ENCODE results near the gene HS6ST2. TPM values are rescaled to one million over a fixed set of nuclear protein-coding genes. Genes with fewer than 3 reads are reported as not detected.

Gene HS6ST2
- total RNA-seq, 1 donor from 2014 or later, result 1.1 TPM

- Mint-ChIP-seq H3K27me3 (ENCODE audit: unreplicated experiment) (peaks cover 4% of the 10 kb centered on the region), H3K4me1 (ENCODE audit: unreplicated experiment) (no peaks in the 10 kb centered on the region)
- no peak for TF ChIP-seq CTCF (IDR thresholded peaks at IDR 0.05; ENCODE audit: unreplicated experiment)
Observed at GRCh38 chrX:132668178-132668577, 290.3 kb downstream of the HS6ST2 start.

GRCh38 chrX:132665676-132666075 lies 292.8 kb downstream of the HS6ST2 start:
- Mint-ChIP-seq H3K27me3 (ENCODE audit: unreplicated experiment) (peaks cover 2% of the 10 kb centered on the region), H3K4me3 (ENCODE audit: unreplicated experiment) (no peak overlapping the region)
- TF ChIP-seq CTCF (IDR thresholded peaks at IDR 0.05; ENCODE audit: unreplicated experiment), result no peak

More at GRCh38 chrX:132668178-132668577, 290.3 kb downstream of the HS6ST2 start:
- Mint-ChIP-seq H3K4me3 (ENCODE audit: unreplicated experiment) (no peak overlapping the region), H3K9me3 (ENCODE audit: unreplicated experiment) (no peaks in the 10 kb centered on the region), H3K36me3 (ENCODE audit: low read depth, unreplicated experiment) (no peaks in the 10 kb centered on the region), H3K27ac (ENCODE audit: unreplicated experiment) (no peak overlapping the region)
- DNase-seq (ENCODE audit: low spot score), result no peak

DNA sequence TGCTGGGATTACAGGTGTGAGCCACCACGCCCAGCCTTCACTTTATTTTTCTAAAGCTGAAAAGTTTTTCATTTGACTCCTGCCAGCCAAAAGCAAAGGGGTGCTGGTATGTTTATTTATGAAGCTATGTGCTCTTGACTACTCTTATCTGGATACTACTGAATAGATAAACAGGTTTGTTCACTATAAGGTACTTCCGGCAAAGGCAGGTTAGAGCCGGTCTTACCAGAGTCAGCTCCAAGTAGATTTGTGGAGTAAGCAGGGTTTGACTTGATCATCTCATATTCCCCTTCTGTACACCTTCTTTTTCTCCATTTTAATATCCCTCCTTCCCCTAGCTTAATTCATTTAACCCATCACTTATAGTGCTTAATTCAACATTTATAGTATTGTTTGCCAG lies 294.2 kb downstream of the HS6ST2 start:
- DNase-seq (ENCODE audit: low spot score), result no peak
- TF ChIP-seq CTCF (IDR thresholded peaks at IDR 0.05; ENCODE audit: unreplicated experiment), result no peak
- Mint-ChIP-seq H3K9me3 (ENCODE audit: unreplicated experiment) (no peaks in the 10 kb centered on the region), H3K27ac (ENCODE audit: unreplicated experiment) (no peak overlapping the region), H3K36me3 (ENCODE audit: low read depth, unreplicated experiment) (no peaks in the 10 kb centered on the region), H3K4me3 (ENCODE audit: unreplicated experiment) (no peak overlapping the region), H3K4me1 (ENCODE audit: unreplicated experiment) (no peaks in the 10 kb centered on the region), H3K27me3 (ENCODE audit: unreplicated experiment) (peaks cover 2% of the 10 kb centered on the region)

More at GRCh38 chrX:132665676-132666075, 292.8 kb downstream of the HS6ST2 start:
- Mint-ChIP-seq H3K27ac (ENCODE audit: unreplicated experiment) (no peak overlapping the region), H3K9me3 (ENCODE audit: unreplicated experiment) (no peaks in the 10 kb centered on the region), H3K36me3 (ENCODE audit: low read depth, unreplicated experiment) (no peaks in the 10 kb centered on the region), H3K4me1 (ENCODE audit: unreplicated experiment) (no peaks in the 10 kb centered on the region)
- DNase-seq (ENCODE audit: low spot score), result no peak

DNA sequence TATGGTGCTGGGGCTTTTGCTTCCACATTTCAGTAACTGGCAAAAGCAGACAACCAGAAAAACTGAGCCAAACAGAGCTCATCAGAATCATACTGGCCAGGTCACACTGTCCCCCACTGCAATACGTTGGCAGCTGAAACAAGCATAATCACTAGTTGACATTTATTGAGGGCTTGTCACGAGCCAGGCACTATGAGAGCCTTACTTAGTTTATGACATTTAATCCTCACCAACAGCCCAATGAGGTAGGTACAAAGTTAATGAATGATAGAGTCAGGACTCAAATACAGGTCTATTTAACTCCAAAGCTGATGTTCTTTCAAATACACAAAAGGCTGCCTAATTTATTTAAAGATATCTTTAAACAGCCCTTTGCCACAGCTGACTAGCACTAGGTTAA lies 295.6 kb downstream of the HS6ST2 start:
- Mint-ChIP-seq H3K4me3 (ENCODE audit: unreplicated experiment) (no peak overlapping the region), H3K27ac (ENCODE audit: unreplicated experiment) (no peak overlapping the region), H3K9me3 (ENCODE audit: unreplicated experiment) (no peaks in the 10 kb centered on the region), H3K27me3 (ENCODE audit: unreplicated experiment) (no peaks in the 10 kb centered on the region), H3K36me3 (ENCODE audit: low read depth, unreplicated experiment) (no peaks in the 10 kb centered on the region), H3K4me1 (ENCODE audit: unreplicated experiment) (no peaks in the 10 kb centered on the region)
- no peak for DNase-seq (ENCODE audit: low spot score)
- TF ChIP-seq CTCF (IDR thresholded peaks at IDR 0.05; ENCODE audit: unreplicated experiment), result no peak

DNA sequence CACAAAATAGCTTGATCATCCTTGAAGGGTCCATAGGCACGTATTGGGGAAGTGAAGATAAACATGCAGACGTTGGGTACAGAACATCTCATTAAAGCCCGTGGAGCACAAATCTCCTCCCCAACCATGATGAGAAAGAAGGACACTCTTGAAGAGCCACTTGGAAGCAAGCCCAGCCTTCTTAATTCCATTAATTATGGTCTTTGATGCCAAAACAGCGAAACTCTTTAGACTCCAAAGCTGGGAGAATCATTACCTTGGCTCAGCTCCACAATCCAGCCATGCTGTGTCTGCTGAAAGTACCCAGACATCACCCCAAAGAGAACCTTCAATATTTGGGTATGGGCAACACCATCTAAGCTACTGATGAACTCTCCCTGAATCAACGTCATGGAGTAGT lies 300.6 kb downstream of the HS6ST2 start:
- Mint-ChIP-seq H3K4me3 (ENCODE audit: unreplicated experiment) (no peak overlapping the region), H3K27ac (ENCODE audit: unreplicated experiment) (no peak overlapping the region), H3K27me3 (ENCODE audit: unreplicated experiment) (no peaks in the 10 kb centered on the region), H3K9me3 (ENCODE audit: unreplicated experiment) (no peaks in the 10 kb centered on the region), H3K36me3 (ENCODE audit: low read depth, unreplicated experiment) (no peaks in the 10 kb centered on the region), H3K4me1 (ENCODE audit: unreplicated experiment) (no peaks in the 10 kb centered on the region)
- TF ChIP-seq CTCF (IDR thresholded peaks at IDR 0.05; ENCODE audit: unreplicated experiment), result no peak
- no peak for DNase-seq (ENCODE audit: low spot score)

Data from endothelial cell (in vitro differentiated cells).